Tibial nerve (tissue), 4 donors: ENCODE measurements around the gene GYG2. TPM values are rescaled to one million over a fixed set of nuclear protein-coding genes. Genes with fewer than 3 reads are reported as not detected.
"Not testable (repeated sequence)": the region's sequence is repeated elsewhere in the genome, so short reads cannot be mapped to it uniquely, and the experiment has no call there.

Experiments used
- DNase-seq, 2 donors: peaks; one replicate each; pipeline ENCODE4 v3.0.0-alpha.2; 2019; ENCODE audit warnings: low spot score in 2 of 2
- H3K27ac ChIP-seq, 4 donors: fragments of 200-600 bp; sonication (generic) in 3 of 4; one replicate each; pipeline ENCODE4 v1.5.1; 2017 to 2019; ENCODE audit warnings: mild to moderate bottlenecking in 1 of 4
- H3K27me3 ChIP-seq, 2 donors: fragments of 200-600 bp; sonication (generic) in 1 of 2; one replicate each; pipeline versions ENCODE4 v1.5.1 to v1.6.0; 2017 to 2019
- H3K36me3 ChIP-seq, 3 donors: fragments of 200-600 bp; sonication (generic); one replicate each; pipeline ENCODE4 v1.5.1; 2018 to 2019
- H3K4me1 ChIP-seq, 4 donors: fragments of 200-600 bp; sonication (generic) in 3 of 4; one replicate each; pipeline ENCODE4 v1.5.1; 2017 to 2019
- H3K4me3 ChIP-seq, 4 donors: fragments of 200-600 bp; sonication (generic) in 3 of 4; one replicate each; pipeline ENCODE4 v1.5.1; 2017 to 2019; ENCODE audit warnings: mild to moderate bottlenecking in 1 of 4, moderate library complexity in 1 of 4
- H3K9me3 ChIP-seq, 4 donors: fragments of 200-600 bp; sonication (generic) in 3 of 4; one replicate each; pipeline ENCODE4 v1.5.1; 2017 to 2019
- CTCF ChIP-seq, 5 experiments: fragments of 200-600 bp in 3 of 5; fragments of 450-650 bp in 2 of 5; sonication (generic) in 3 of 5; IDR thresholded peaks; one replicate each; pipeline ENCODE4 v1.5.1; 2016 to 2019; ENCODE audit warnings: antibody characterized with exemption in 5 of 5, mild to moderate bottlenecking in 3 of 5, moderate library complexity in 2 of 5
- EP300 ChIP-seq, 2 donors: sonication (generic); formaldehyde crosslinking; IDR thresholded peaks; one replicate each; pipeline ENCODE4 v1.6.1; 2017; ENCODE audit warnings: antibody characterized with exemption in 2 of 2, mild to moderate bottlenecking in 1 of 2
- POLR2A ChIP-seq, 2 donors: fragments of 450-650 bp; IDR thresholded peaks; one replicate each; pipeline ENCODE4 v1.6.1; 2017; ENCODE audit warnings: antibody characterized with exemption in 2 of 2, mild to moderate bottlenecking in 2 of 2, moderate library complexity in 2 of 2
- WGBS, 2 donors: methylation state at CpG; one replicate each; pipeline ENCODE4 v1.1.5; 2018; 5-methylcytosine and 5-hydroxymethylcytosine counted together
- total RNA-seq, 4 donors: library from RNA; depleted of rRNA; stranded (reverse); fragments of >200 nt; gene quantifications; one replicate each; pipeline ENCODE4 v1.1.0, GENCODE V29; 2016

Gene GYG2
- total RNA-seq, 4 donors from 2014 or later: 4.1 to 50.4 (median 22.3) TPM

- Histone ChIP-seq H3K4me1 (no peaks in the 10 kb centered on the region), H3K4me3 (no peak overlapping the region), H3K36me3 (no peaks in the 10 kb centered on the region), H3K9me3 (no peaks in the 10 kb centered on the region), H3K27me3 (no peaks in the 10 kb centered on the region), H3K27ac (no peak overlapping the region)
- 53 to 55% methylated on average over 7 of the region's 7 CpGs for WGBS, 2 donors
- TF ChIP-seq CTCF (IDR thresholded peaks at IDR 0.05) (no peak), EP300 (IDR thresholded peaks at IDR 0.05) (no peak), POLR2A (IDR thresholded peaks at IDR 0.05) (no peak)
- no peak for DNase-seq
Measured at GRCh38 chrX:2793752-2794151, 35.0 kb upstream of the GYG2 start.

DNA sequence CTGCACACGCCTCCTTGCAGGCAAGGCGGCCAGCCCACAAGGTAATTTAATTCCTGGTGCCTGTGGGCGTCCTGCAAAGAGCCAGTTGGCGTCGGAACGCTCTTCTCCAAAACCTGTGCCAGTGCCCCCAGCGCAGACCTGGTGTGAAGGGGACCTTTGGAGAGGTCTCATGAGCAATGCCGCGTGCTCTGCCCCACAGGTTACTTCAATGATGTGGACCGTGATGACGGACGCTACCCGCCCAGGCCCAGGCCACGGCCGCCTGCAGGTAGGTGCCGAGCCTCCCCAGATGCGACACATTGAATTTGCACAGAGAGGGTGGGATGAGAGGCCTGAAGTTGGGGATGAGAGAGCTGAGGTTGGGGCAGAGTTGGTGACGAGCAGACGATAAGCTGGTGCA, 34.4 kb upstream of the GYG2 start:
- 93 to 96% methylated on average over 4 to 19 of the region's 19 CpGs for WGBS, 2 donors

GRCh38 chrX:2796808-2797207, 31.9 kb upstream of the GYG2 start:
- not testable (repeated sequence) for H3K9me3 ChIP-seq, H3K27ac ChIP-seq, H3K27me3 ChIP-seq, DNase-seq, H3K4me3 ChIP-seq, H3K4me1 ChIP-seq, H3K36me3 ChIP-seq
- 76 to 89% methylated on average over 11 to 15 of the region's 15 CpGs for WGBS, 2 donors

More for the DNA sequence above, 34.4 kb upstream of the GYG2 start:
- DNase-seq: no peak
- TF ChIP-seq CTCF (IDR thresholded peaks at IDR 0.05) (no peak), EP300 (IDR thresholded peaks at IDR 0.05) (no peak), POLR2A (IDR thresholded peaks at IDR 0.05) (no peak)
- Histone ChIP-seq H3K4me3 (no peak overlapping the region), H3K36me3 (no peaks in the 10 kb centered on the region), H3K27me3 (no peaks in the 10 kb centered on the region), H3K4me1 (no peaks in the 10 kb centered on the region), H3K9me3 (no peaks in the 10 kb centered on the region), H3K27ac (no peak overlapping the region)

- no peak for DNase-seq
- Histone ChIP-seq H3K9me3 (no peaks in the 10 kb centered on the region), H3K36me3 (no peaks in the 10 kb centered on the region), H3K27me3 (peaks cover 0 to 9% of the 10 kb centered on the region in 2 donors), H3K4me1 (no peaks in the 10 kb centered on the region), H3K4me3 (no peak overlapping the region), H3K27ac (no peak overlapping the region)
- 48 to 63% methylated on average over 4 of the region's 4 CpGs for WGBS, 2 donors
- no peak for TF ChIP-seq EP300 (IDR thresholded peaks at IDR 0.05)
Measured at GRCh38 chrX:2799369-2799768, 29.4 kb upstream of the GYG2 start.

GRCh38 chrX:2799980-2800379, 28.8 kb upstream of the GYG2 start:
- not testable (repeated sequence) for H3K27ac ChIP-seq, H3K4me1 ChIP-seq, H3K4me3 ChIP-seq, H3K36me3 ChIP-seq, H3K27me3 ChIP-seq, DNase-seq, H3K9me3 ChIP-seq
- WGBS, 2 donors: 66 to 72% methylated on average over 2 to 5 of the region's 5 CpGs

DNA sequence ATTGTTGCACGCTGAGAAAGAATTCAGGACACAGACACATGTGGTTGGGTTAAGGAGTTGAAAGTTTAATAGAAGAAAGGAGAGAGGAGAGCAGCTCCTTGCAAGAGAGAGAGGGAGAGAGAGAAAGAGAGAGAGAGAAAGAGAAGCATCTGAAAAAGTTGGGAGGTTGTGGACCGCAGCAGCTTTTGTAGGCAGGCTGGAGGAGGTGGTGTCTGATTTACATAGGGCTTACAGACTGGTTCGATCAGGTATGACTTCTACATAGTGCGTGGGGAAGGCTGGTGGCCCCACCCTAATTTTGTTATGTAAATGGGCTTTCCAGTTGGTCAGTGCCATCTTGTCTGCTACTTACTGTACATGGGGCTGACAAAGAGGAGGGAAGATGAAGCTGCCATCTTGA, 27.5 kb upstream of the GYG2 start:
- no peak overlapping the region for H3K4me3 ChIP-seq
- no peak overlapping the region for H3K27ac ChIP-seq
- peaks cover 0 to 9% of the 10 kb centered on the region in 2 donors for H3K27me3 ChIP-seq
- DNase-seq: no peak
- H3K4me1 ChIP-seq: no peaks in the 10 kb centered on the region
- TF ChIP-seq CTCF (IDR thresholded peaks at IDR 0.05) (no peak), EP300 (IDR thresholded peaks at IDR 0.05) (no peak), POLR2A (IDR thresholded peaks at IDR 0.05) (no peak)
- H3K36me3 ChIP-seq: no peaks in the 10 kb centered on the region
- H3K9me3 ChIP-seq: no peaks in the 10 kb centered on the region
- 77 to 93% methylated on average over 4 of the region's 4 CpGs for WGBS, 2 donors

DNA sequence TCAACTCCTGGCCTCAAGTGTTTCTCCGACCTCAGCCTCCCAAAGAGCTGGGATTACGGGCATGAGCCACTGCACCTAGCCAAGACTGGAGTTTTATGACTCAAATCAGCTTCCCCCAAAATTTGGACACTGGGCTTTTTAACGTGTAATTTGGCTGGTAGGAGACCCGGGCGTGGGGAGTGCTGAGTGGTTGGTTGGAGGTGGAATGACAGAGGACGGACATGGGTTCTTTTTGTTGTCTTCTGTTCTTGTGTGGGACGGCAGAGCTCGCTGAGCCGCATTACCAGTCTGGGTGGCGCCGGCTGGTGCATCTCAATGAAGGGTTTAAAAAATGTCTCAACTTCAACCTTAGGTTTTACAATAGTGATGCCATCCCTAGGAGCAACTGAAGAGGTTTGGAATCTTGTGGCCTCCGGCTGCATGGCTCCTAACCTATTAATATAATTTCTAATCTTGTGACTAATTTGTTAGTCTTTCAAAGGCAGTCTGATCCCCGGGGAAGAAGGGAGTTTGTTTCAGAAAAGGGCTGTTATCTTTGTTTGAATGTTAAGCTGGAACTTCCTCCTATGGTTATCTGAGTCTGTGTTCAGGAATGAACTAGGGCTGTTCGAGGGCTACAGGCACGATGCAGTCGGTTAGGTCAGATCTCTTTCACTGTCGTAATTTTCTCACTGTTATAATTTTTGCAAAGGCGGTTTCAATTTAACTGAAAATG, 26.2 kb upstream of the GYG2 start:
- H3K4me3 ChIP-seq, DNase-seq, H3K27ac ChIP-seq, H3K27me3 ChIP-seq, H3K4me1 ChIP-seq, H3K9me3 ChIP-seq, H3K36me3 ChIP-seq: not testable (repeated sequence)
- 65 to 74% methylated on average over 17 to 18 of the region's 18 CpGs for WGBS, 2 donors

- H3K4me3 ChIP-seq, DNase-seq, H3K27me3 ChIP-seq, H3K36me3 ChIP-seq, H3K27ac ChIP-seq, H3K4me1 ChIP-seq, H3K9me3 ChIP-seq: not testable (repeated sequence)
- 66 to 71% methylated on average over 8 of the region's 8 CpGs for WGBS, 2 donors
Measured at GRCh38 chrX:2803486-2803885, 25.2 kb upstream of the GYG2 start.

GRCh38 chrX:2804106-2804843, 24.5 kb upstream of the GYG2 start:
- 65 to 90% methylated on average over 2 to 18 of the region's 18 CpGs for WGBS, 2 donors
- H3K4me3 ChIP-seq, H3K4me1 ChIP-seq, H3K9me3 ChIP-seq, H3K36me3 ChIP-seq, H3K27me3 ChIP-seq, DNase-seq: not testable (repeated sequence)
- H3K27ac ChIP-seq: peak overlapping the region in 1 of 4 donors; percentile 28

- H3K27me3 ChIP-seq: not testable (repeated sequence)
Measured at GRCh38 chrX:2804858-2805257, 23.9 kb upstream of the GYG2 start.

More at GRCh38 chrX:2804858-2805257, 23.9 kb upstream of the GYG2 start:
- DNase-seq: peak; percentile 17 to 20
- H3K4me3 ChIP-seq, H3K4me1 ChIP-seq, H3K9me3 ChIP-seq, H3K36me3 ChIP-seq: not testable (repeated sequence)
- H3K27ac ChIP-seq: peak overlapping the region in 2 of 4 donors; percentile 25 to 54
- 44 to 65% methylated on average over 10 of the region's 20 CpGs for WGBS, 2 donors
